HG02610 (cell line): Measurements from ENCODE around the gene ST7.
A peak's percentile ranks its signal among the peaks of the same experiment; 100 is the strongest.

Experiments
- ATAC-seq: cut with Tn5 transposase; IDR thresholded peaks from one replicate; pipeline ENCODE4 v1.9.1; 2021; ENCODE audit warnings: mild to moderate bottlenecking, moderate library complexity; ENCODE audit not compliant: unreplicated experiment

Gene ST7

GRCh38 chr7:117051808-117052207 is 98.5 kb downstream of the ST7 start:
- no peak for ATAC-seq

GRCh38 chr7:117053432-117053831 is 100.1 kb downstream of the ST7 start:
- ATAC-seq = no peak

GRCh38 chr7:117061751-117062150 is 108.5 kb downstream of the ST7 start:
- no peak for ATAC-seq

- ATAC-seq = no peak
These were observed 109.0 kb downstream of the ST7 start for GRCh38 chr7:117062300-117062699.

- no peak for ATAC-seq
These were observed 111.4 kb downstream of the ST7 start for GRCh38 chr7:117064688-117065087.

- no peak for ATAC-seq
These were observed 112.4 kb downstream of the ST7 start for GRCh38 chr7:117065571-117066150.

GRCh38 chr7:117066668-117067067 is 113.4 kb downstream of the ST7 start:
- ATAC-seq = no peak

GRCh38 chr7:117067340-117067739 is 114.0 kb downstream of the ST7 start:
- no peak for ATAC-seq

- no peak for ATAC-seq
These were observed 115.3 kb downstream of the ST7 start for GRCh38 chr7:117068511-117069145.

GRCh38 chr7:117069379-117069778 is 116.1 kb downstream of the ST7 start:
- no peak for ATAC-seq

GRCh38 chr7:117071551-117071950 is 118.2 kb downstream of the ST7 start:
- no peak for ATAC-seq

- peak; percentile 65 for ATAC-seq
These were observed 119.4 kb downstream of the ST7 start for GRCh38 chr7:117072620-117073118.

GRCh38 chr7:117074378-117074777 is 121.1 kb downstream of the ST7 start:
- ATAC-seq = no peak

GRCh38 chr7:117075934-117076333 is 122.6 kb downstream of the ST7 start:
- no peak for ATAC-seq

- no peak for ATAC-seq
These were observed 123.2 kb downstream of the ST7 start for GRCh38 chr7:117076426-117076943.

GRCh38 chr7:117077658-117078057 is 124.4 kb downstream of the ST7 start:
- ATAC-seq = no peak

- no peak for ATAC-seq
These were observed 129.3 kb downstream of the ST7 start for GRCh38 chr7:117082647-117083046.

- no peak for ATAC-seq
These were observed 130.3 kb downstream of the ST7 start for GRCh38 chr7:117083648-117084047.

- ATAC-seq = no peak
These were observed 131.0 kb downstream of the ST7 start for GRCh38 chr7:117084286-117084685.

GRCh38 chr7:117085275-117085674 is 132.0 kb downstream of the ST7 start:
- no peak for ATAC-seq

- peak; percentile 35 for ATAC-seq
These were observed 132.6 kb downstream of the ST7 start for GRCh38 chr7:117085769-117086463.

GRCh38 chr7:117086788-117087187 is 133.5 kb downstream of the ST7 start:
- ATAC-seq = peak; percentile 68
